HL-60/S4 treated with phorbol 12-myristate 13-acetate at 8.2 ng/mL for 4 days and 3 days (cell line): ENCODE results near the gene NUFIP2.
"Not testable (repeated sequence)": the region's sequence is repeated elsewhere in the genome, so short reads cannot be mapped to it uniquely, and the experiment has no call there.

Experiments used
- in situ Hi-C: fragments of 300-500 bp; cut with MboI; formaldehyde crosslinking; loops from 2 replicates; pipeline ENCODE4 v1.15.0; 2022; ENCODE audit warnings: low sequenced_read_pairs

NUFIP2 gene

DNA sequence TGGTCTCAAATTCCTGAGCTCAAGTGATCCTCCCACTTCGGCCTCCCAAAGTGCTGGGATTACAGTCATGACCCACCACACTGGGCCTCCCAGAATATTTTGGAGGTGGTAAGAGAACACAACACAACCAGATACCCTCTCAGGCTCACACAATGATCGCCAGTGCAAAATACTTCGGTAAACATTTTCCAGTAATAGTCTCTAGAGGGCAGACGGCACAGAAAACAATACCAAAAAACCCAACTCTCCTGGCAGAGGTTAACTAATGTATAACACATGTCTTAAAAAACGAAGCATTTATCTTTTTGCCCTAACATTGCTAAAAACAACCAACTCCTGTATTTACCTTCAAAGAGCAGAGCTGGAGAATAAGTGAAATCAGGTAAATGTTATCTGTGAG is 10.5 kb downstream of the NUFIP2 start:
- in situ Hi-C loops = no loop called here

DNA sequence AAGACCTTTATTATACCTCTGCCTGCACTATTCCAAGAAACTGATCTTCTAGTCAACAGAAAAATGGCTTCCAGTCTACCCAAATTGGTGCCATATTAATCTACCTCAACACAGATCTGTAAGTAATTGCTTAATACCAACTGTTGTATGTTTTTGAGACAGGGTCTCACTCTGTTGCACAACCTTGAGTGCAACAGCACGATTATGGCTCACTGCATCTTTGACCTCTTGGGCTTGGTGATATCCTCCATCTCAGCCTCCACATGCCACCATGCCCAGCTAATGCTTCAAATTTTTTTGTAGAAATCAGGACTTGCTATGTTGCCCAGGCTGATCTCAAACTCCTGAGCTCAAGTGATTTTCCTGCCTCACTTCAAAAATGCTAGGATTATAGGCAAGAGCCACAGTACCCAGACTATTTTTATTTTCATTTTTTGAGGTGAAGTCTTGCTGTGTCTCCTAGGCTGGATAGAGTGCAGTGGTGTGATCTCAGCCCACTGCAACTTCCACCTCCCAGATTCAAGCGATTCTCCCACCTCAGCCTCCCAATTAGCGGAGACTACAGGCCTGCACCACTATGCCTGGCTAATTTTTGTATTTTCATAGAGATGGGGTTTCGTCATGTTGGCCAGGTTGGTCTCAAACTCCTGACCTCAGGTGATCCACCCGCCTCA is 14.4 kb downstream of the NUFIP2 start:
- in situ Hi-C loops = no loop called here

DNA sequence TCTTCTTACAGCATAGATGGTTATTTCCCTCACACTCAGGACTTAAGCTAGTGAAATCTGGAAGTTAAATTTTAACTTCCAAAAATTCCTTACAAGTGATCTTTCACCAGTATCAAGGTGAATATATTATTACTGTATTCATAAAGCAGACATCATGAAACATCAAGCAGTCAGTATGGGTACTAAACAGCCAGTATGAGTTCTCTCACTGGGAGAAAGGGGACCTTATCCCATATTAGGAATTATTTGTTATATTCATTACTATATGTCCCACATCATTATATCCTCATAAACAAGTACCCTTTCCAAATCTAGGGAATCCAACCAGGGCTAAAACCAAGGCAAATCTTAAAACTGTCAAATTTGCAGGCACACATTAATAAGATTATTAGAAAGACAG is 15.3 kb downstream of the NUFIP2 start:
- in situ Hi-C loops = no loop called here

DNA sequence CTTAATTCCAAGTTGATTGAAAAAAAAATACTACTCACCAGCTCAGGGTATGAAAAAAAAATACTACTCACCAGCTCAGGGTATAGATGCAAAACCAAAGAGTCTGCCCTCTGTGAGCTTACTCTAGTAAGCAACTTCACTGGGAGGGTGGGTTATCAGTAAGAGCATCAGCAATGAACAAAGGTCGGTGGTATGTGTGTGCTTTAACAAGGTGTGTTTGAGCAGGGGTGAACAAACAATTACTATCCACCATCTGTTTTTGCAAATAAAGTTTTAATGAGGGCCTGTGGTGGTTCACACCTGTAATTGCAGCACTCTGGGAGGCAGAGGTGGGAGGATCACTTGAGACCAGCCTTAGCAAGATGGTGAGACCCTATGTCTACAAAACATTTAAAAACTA is 20.0 kb downstream of the NUFIP2 start:
- in situ Hi-C loops = no loop called here

DNA sequence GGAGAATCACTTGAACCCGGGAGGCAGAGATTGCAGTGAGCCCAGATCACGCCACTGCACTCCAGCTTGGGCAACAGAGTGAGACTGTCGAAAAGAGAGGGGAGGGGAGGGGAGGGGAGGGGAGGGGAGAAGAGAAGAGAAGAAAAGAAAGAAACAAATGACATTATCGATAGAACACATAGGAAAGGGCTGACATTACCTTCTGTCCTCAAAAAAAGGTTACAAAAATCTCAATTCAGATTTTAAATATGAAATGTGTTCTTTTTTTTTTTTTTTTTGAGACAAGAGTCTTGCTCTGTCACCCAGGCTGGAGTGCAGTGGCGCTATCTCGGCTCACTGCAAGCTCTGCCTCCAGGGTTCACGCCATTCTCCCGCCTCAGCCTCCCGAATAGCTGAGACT is 22.0 kb downstream of the NUFIP2 start:
- in situ Hi-C loops = not testable (repeated sequence)

DNA sequence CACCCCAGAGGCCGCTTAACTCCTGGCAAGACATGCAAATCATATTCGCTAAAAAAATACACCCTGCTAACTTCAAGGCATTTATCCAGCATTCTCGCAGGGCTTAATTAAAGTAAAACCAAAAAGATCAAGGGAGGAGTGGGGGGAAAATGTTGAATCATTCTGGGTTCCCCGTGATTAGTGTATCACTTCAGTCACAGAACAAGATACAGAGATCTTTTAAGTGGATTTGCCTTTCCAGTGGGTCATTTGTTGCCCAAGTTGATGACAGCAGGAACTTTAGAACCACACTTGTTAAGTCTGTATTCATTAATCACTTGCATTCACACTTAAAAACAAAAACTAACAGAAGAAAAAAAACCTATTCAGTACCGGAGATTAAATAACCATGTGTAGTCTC is 30.0 kb downstream of the NUFIP2 start:
- in situ Hi-C loops = no loop called here

DNA sequence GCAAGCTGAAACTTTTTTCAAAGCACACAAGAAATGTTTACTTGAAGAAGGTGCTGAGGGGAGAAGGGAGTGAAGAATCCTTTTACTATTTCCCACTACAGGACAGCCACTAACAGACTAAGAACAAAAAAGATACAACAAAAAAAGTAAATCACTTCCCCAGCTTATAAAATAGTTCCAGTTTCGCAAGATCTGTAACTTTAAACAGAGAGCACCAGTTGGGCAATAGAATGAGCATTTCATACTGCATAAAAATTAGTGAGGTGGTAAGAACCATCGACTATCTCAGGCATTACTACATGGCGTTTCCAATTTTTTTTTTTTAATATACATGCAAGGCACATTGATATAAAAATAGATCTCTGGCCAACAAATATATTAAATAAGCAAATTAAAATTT is 36.2 kb downstream of the NUFIP2 start:
- in situ Hi-C loops = no loop called here

DNA sequence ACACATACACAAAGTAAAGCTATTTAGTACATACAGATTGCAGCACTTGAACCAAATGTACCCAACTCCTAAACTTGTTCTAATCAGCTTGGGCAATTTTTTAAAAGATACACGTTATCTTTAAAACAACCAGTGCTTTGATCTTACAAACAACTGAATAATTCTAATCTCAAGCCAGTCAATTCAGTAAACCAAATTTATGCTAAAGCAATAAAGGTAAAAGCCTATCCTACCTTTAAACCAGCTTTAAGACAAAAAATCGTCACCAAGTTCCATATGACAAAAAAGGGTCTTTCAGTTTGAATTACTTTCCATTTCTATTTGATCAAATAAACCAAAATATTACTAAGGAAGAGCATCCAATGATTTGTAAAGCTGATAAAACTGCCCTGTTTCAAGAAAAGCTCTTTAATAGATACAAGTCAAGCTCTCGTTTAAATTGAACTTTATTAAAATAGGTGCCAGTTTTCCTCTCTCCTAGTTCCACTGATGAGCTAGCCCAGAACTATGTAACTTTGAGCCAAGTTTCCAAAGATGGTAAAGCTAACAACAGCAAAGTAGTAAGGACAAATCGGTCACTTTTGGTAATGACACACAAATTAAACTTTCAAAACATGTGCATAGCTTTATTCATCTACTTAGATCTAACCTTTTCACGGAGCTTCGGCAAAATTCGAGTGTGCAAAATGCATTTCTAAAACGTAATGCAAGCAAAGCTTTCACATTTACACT is 37.0 kb downstream of the NUFIP2 start:
- in situ Hi-C loops = no loop called here

DNA sequence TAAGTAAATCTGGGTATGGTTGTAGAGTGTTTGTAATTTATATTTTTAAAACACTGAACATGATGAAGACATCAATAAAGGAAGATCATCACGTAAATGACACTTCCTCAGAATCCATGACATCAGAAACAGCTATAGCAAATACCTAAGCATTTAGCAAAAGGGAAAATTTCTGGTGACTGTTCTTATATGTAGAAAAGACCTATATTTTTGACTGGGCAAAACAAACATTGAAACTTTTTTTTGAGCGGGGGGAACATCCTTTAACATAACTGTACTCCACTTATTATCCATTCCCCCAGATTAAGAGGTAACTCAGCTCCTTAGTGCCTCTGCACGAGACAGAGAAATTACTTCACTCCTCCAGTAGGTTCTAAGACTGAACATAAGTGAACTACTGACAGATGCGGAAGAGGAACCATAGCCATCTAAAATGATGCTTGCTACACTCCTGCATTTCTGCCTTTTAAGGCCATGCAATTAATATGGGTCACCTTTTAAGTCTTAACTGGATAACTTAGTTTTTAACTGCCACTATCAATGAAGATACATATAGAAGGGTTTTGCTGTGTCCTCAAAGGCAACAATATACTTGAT is 37.9 kb downstream of the NUFIP2 start:
- in situ Hi-C loops = no loop called here

DNA sequence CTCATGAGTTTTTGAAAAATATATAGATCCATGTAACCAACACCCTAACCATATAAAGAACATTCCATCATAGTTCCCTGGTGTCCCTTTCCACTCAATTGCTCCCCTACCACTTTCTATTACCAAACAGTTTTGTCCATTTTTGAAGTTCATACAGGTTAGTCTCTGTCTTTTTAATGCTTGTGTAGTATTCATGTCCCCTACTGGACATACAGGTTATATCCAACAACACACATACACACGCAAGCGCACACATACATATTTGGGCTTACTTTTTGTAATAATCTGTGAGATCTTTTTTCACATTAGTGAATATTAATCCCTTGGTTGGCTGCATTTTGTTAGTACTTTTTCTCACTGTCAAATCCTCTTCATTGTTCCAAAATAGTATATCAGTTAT is 40.9 kb downstream of the NUFIP2 start:
- in situ Hi-C loops = no loop called here

DNA sequence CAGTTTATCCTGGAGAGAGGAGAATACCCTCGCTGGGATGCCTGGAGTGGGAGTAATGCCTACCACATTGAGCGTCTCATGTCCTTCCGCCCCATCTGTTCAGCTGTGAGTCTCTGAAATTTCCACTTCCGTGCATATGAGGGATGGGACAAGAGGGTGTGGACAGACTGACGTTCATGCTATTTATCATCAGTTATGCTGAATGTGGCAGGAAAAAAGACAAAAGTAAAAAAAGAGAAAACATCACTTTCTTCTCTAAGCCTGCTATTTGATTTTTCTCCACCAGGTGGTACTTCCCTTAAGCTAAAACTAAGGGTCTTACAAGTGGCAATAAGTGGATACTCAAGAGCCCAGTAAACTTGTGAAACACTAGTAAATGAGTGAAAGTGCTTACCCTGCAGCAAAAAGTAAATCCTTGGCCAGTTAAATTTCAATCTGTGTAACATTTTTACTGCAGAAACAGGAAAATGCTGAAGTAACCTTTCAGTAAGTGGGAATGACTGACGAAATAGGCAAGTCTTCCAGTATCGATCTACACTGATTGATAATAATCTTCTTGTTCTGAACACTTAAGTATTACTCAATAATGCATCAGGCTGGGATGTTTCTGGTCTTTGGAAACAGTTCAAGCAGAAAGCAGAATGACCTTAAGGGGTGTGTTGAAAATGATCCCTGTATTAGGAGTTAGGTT is 41.7 kb downstream of the NUFIP2 start:
- in situ Hi-C loops = no loop called here

DNA sequence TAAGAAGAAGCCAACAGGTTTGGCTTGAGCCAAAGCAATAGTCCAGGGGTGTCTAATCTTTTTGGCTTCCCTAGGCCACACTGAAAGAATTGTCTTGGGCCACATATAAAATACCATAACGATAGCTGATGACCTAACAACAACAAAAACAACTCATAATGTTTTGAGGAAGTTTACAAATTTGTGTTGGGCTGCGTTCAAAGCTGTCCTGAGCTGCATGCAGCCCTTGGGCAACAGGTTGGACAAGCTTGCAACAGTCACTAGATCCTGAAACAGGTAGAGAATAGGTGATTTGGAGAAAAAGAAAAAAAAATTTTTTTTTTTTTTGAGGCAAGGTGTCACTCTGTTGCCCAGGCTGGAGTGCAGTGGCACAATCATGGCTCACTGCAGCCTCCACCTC is 42.8 kb downstream of the NUFIP2 start:
- in situ Hi-C loops = no loop called here

DNA sequence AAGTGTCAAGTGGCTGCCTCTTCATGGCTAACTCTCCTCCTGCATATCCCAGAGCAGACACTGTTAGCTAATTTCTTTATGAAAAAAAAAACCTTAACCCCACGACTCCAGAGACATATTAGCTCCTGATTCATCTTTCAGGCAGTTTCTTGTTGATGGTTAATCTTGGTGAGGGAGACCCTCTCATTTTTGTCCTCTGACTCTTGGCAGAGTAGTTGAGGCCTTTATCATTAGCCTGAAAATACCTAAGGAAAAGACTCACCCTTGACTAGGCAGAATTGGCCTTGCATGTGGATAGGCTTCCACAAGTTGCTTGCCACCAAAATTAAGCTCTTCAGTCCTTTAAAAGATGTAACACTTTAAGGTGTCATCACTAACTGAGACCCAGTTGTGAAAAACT is 43.3 kb downstream of the NUFIP2 start:
- in situ Hi-C loops = no loop called here

DNA sequence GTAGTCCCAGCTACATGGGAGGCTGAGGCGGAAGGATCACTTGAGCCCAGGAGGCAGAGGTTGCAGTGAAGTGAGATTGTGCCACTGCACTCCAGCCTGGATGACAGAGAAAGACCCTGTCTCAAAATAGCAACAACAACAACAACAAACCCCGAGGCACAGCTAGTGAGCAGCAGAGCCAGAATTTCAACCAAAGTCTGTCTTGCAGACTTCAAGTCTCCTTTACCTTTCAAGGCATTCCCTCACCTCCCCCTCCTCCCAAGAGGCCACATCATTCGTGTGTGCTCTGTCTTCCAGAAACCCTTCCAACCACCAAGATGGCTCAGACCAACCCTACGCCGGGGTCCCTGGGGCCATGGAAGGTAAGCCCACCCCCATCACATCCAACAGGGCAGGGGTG is 45.1 kb downstream of the NUFIP2 start:
- in situ Hi-C loops = no loop called here

DNA sequence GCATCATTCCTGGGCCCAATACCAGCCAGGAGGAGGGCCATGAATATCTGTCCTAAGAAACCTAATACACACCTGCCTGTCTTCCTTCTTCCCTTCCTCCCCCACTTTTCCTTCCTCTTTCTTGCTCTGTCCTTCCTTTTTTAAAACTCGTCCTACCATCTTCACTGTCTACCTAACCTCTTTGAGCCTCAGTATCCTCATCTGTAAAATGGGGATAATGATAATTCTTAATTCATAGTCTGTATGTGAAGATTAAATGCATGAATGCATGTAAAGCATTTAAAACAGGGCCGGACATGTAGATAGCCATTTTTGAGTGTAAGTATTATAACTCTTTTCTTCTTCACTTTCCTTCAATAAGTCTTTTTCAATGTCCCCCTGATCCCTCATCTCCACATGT is 46.7 kb downstream of the NUFIP2 start:
- in situ Hi-C loops = no loop called here

DNA sequence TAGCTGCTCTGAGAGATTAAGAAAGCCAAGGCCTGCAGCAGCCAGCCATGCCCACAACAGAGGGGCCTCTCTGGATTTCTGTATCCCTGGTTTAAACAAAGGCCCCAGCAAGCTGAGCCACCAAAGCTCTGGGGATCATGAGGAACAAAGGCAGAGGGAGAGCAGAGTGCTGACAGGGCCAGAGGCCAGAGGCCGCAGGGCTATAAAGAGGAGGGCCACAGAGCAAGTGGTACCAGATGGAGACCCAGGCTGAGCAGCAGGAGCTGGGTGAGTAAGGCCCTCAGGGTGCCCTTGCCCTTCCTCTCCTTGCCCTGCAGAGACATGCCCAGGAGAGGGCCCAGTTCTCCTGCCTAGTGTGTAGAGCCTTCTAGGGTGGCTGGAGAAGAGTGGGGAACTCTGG is 47.3 kb downstream of the NUFIP2 start, which contains the start of gene CRYBA1:
Gene CRYBA1 (plus strand): TSS at position 232 of the 400 bp plus-strand sequence. CDS start 5 bp downstream, at position 237.
- in situ Hi-C loops = no loop called here

DNA sequence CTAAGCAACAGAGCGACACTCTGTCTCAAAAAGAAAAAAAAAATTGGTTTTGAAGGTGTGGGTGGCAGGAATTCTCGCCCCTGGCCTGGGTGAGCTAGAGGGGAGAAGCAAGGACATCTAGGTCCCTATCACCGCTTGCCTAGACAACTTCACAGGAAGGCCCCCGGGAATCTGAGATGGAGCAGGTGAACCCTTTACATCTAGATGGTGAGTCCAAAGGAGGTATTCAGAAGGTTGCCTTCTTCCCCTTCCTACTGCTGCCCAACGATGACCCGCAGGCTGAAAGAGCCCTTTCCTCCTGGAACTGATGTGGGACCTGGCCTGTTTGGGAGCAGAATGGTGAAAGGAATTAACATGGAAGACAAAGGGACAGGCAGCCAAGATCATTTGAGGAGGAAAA is 48.5 kb downstream of the NUFIP2 start:
- in situ Hi-C loops = no loop called here

DNA sequence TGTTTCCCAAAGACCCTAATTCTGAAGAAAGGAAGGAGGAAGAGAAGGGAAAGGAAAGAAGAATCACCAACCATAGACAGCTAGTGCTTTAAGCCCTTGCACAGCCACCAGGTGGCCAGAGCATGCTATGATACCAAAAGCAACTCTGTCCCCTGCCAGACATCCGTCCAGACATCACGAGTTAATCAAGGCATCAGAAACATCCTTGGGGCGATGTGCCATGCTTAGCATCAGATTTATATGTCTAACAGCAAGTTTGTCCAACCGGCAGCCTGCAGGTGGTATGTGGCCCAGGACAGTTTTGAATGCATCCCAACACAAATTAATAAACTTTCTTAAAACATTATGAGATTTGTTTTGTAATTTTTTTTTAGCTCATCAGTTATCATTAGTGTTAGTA is 50.2 kb downstream of the NUFIP2 start:
- in situ Hi-C loops = no loop called here

DNA sequence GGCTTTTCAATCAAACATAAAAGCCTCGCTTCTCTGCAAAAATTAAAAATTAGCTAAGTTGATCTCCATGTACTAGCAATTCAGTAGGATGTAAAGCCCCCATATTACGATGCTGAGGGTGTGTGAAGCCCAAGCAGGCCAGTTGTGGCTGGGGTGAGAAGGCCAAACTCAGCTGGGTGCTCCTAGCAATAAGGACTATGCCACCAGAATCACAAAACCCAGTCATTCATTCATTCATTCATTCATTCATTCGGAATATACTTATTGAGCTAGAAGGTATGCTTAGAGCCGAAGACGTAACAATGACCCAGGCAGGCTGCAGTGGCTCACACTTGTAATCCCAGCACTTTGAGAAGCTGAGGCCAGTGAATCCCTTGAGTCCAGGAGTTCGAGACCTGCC is 51.2 kb downstream of the NUFIP2 start:
- in situ Hi-C loops = no loop called here

DNA sequence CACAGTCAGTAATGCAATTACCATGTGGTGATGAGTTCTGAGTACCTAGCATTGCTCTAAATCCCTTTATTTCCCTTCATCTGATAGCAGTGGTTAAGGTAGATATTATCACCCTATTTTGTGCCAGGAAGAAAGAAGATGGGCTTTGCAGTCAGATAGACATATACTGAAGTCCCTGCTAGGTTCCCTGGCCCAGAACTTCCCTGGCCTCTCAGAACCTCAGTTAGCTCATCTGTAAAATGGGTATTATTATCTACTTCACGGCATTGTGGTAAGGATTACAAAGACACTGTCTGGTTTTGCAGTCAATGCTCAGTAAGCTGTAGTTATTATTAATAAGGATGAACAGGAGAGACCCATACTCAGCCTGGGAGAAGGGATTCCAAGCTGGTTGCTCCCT is 51.9 kb downstream of the NUFIP2 start:
- in situ Hi-C loops = no loop called here
